Non-pigmented ciliary epithelial cell (primary cell): Measurements from ENCODE around the gene MYO16.
"Not testable (repeated sequence)": the region's sequence is repeated elsewhere in the genome, so short reads cannot be mapped to it uniquely, and the experiment has no call there.

Experiments used
- DNase-seq: peaks from one replicate; pipeline ENCODE4 v3.0.0-alpha.2; 2010; ENCODE audit warnings: low read depth

The MYO16 gene

DNA sequence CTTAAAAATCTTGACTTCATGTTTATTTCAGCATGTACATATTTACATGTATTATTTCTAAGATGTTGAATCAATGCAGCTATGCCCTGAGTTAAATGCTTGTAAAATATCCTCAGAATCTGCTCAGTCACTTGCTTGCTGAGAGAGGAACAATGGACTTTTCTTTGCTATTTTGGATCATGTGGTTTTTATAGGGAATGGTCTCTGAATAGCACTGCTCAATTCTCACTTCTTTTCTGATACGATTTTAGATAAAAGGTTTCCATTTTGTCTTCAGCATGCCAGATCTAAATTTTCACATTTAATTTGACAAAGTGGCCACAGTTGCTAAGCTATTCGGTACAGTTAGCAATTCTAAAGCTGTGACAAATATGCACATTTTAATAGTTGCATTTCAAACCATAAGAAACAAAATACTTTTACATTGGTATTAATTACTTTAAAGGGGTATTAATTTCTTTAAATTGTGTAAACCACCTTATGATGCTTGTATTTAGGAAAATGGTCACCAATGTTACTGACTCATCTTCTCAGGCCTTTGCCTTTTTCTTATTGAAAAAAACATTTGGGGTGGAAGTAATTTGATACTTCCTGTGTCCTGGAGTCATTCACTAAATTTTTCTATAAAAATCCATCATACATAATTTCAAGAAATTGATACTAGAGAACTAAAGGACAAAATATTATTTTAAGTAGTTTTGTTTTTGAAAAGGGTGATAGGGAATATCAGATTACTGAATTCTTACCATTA is 113.5 kb downstream of the MYO16 start:
- DNase-seq = no peak

DNA sequence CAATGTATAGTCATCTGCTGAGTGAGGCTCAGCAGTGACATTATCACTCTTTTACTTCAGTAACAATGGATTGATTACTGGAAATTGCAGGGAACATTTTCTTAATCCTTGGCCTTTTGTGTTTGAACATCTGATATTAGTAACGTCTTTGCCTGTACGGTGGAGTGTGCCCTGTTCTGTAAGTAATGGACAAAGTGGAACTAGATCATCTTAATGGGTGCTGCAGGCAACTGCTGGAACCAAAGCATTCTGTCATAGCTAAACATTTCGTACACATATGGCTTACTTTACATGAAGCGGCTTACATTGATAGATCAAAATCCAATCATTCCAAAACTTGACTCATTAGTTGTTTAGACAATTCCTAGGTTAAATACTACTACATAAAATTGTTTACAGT is 114.1 kb downstream of the MYO16 start:
- DNase-seq = no peak

DNA sequence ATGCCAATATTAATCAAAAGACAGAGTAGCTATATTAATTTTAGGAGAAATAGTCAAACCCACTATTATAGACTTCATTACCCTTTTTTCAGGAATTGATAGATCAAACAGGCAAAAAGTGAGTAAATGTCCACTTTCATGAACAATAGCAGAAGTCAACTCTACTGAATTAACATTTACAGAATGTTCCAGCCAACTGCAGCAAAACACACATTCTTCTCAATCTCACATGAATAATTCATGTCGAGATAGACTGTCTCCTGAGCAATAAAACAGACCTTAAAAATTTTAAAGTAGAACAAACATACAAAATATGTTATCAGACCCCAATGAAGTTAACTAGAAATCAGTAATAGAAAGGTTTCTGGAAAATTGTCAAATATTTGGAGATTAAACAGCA is 118.4 kb downstream of the MYO16 start:
- no peak for DNase-seq

DNA sequence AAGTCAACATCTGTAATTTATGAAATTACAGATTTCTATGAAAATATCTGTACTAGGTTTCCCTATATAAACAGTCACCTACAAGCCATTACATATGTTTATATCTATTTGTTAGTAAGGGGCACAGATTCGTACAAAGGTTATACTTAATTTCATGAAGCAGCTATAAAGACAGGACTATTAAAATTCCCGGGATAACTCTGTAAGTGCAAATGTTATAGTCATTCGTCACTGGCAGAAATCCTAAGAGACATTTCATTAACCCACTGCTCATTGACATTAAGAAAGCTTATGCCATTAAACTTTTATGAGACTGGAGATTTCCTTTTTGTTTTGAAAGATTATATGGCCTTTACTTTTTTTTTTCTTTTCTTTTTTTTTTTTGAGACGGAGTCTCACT is 122.9 kb downstream of the MYO16 start:
- DNase-seq = no peak

DNA sequence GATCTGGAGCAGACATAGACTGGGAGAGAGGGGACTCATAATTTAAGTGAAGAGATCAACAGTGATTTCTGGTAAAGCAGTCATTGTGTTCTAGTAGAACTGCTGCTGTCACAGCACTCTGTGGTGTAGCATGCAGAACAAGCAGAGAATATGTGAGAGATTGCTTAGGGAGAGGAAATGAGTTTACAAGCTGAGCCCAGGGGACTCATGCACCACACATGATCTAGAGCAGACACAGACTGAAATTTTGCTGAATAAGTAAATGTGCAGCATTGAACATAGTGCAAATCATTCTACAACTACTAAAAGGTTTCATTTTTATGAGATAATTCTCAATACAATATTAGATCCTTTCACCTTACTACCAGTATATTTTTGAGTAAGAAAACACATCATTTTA is 125.7 kb downstream of the MYO16 start:
- DNase-seq = no peak

DNA sequence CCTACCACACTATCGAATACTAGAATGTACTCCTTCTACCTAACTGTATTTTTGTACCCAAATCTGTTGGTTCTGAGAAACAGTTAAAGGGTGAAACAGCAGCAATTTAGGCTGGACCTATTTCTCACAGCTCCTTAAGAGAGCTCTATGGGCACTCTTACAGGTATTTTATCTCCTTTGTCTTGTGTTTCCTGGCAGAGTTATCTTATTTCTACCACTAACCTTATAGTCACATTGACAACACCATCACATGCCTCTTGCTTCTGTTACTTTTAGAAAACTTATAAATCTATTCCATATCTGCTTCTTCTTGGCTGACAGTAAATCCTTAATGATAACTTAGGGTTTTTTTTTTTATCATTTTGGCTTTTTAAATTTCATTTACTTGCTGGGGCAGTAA is 130.7 kb downstream of the MYO16 start:
- no peak for DNase-seq

DNA sequence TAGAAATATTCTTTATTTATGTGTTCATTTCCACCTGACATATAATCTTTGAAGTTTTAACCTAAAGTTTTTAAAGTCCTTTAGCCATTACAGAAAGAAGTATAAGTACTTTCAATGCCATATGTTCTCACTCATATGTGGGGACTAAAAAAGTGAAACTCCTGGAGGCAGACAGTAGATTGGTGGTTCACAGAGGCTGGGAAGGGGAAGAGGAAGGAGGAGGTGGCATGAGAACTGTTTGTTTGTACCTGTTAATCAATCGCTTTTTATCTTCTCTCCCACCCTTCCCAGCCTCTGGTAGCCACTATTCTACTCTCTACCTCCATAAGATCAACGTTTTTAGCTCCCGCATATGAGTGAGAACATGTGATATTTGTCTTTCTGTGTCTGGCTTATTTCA is 131.1 kb downstream of the MYO16 start:
- DNase-seq = no peak

GRCh38 chr13:108768035-108768434 is 138.6 kb downstream of the MYO16 start:
- no peak for DNase-seq

- DNase-seq = peak; percentile 41
These were observed 140.0 kb downstream of the MYO16 start for GRCh38 chr13:108769213-108770070.

DNA sequence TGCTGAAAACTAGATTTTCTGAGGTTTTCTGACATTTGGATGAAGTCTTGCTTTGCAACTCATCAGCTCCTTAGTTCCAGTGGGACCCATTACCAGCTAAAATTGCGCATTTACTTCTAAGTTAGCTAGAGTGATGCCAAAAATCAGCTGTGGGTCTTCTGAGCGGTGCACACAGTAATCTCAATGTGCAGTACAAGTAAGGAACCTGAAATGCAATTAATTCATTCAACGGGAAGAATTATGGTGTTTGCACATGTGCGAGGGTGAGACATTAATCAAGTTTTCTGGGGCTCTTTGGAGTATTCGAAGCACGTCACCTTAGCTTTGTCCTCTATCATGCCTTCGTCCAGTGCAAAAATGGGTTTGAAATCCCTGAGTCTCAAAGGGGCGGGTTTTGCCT is 146.2 kb downstream of the MYO16 start:
- DNase-seq = no peak

GRCh38 chr13:108776650-108777049 is 147.2 kb downstream of the MYO16 start:
- no peak for DNase-seq

DNA sequence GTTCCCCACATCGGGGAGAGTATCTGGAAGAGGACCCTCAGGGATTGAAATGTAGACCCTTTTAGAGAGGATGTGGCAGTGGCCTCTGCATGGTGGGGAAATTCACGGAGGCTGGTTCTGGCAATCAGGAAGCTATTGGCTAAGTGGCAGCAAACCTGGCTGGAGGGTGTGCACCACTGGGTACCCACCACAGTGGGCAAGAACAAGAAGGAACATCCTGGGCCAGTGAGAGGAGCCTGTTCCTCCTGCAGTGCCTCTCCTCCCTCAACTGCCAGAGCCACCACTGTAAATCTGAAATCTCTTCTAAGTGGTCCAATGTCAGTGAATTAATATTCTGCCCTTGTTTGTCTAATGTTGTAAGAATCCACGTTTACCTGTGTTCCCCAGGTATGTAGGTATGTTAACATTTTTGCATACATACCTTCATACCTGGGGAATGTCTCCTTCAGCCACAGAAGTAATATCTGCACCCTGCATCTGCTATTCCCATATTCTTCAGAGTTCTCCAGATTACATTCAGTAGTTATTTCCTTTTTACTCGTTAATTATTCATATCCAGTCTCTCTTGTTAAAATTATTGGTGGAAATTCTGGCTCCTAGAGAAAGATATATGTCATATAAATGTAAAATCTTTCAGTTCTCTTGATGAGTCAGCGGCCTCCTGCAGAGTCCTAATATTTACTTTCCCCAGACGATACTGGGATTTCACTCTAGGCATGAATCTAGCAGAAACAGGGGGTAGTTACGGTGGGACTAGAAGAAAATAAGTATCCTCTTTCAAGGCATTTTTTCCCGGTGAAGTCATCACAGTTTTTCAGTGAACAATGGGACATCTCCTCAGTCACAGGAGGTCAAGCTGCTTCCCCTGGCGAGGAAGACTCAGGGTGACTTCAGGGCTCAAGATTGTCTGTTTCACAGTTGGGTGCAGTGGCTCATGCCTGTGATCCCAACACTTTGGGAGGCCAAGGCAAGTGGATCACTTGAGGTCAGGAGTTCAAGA is 148.3 kb downstream of the MYO16 start:
- DNase-seq = peak; percentile 60

DNA sequence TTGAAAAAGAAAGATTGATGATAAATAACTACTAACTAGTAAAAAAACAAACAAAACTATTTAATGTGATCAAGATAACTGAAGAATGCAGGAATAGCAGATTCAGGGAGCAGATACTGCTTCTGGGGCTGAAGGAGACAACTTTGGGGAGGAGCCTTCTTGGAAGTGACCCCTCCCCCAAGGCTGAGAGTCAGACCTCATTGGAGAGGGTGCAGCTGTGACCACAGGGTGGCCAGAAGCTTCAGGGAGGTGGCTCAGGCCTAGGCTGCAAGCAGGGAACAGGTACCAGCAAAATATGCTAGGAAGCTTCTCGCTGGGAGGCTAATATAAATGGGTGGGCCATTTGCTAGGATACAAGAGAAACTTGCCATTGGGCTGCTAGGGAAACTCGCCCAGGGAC is 149.9 kb downstream of the MYO16 start:
- no peak for DNase-seq

DNA sequence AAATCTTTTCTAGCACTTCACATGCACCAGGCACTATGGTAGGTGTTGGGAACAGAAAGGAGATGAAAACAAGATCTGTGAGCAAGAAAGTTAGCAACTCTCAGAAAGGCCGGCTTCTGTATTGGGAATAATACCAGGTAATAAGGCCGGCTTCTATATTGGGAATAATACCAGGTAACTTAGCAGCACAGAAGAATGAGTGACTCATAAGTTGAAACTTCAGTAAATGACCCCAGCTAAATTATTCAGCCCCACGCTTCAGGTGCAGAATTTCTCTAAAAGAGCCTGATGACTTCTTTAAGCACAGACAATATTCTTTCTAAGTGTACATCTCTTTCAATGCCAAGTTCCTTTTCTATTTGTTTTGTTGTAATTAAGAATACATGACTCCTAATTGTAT is 151.3 kb downstream of the MYO16 start:
- DNase-seq = no peak

- no peak for DNase-seq
These were observed 151.9 kb downstream of the MYO16 start for GRCh38 chr13:108781312-108781711.

- not testable (repeated sequence) for DNase-seq
These were observed 153.1 kb downstream of the MYO16 start for GRCh38 chr13:108782480-108782879.

DNA sequence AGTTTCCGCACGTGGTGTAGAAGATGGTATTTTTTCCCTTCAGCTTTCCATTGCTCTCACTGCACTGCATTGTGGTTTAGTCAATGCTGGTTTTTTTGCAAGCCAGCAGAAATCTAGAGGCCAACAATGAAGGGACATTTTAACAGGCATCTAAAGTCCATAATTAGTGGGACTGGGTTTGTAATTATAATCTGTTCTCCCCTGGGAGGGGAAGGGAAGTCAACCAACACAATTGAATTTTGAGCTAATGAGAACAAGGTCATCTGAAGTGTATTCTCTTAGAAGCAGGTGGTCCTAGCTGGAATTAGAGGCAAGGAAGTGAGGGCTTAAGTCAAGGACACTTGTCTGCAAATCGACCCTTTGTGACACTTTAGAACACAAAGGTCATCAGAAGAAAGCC is 156.4 kb downstream of the MYO16 start:
- DNase-seq = no peak

DNA sequence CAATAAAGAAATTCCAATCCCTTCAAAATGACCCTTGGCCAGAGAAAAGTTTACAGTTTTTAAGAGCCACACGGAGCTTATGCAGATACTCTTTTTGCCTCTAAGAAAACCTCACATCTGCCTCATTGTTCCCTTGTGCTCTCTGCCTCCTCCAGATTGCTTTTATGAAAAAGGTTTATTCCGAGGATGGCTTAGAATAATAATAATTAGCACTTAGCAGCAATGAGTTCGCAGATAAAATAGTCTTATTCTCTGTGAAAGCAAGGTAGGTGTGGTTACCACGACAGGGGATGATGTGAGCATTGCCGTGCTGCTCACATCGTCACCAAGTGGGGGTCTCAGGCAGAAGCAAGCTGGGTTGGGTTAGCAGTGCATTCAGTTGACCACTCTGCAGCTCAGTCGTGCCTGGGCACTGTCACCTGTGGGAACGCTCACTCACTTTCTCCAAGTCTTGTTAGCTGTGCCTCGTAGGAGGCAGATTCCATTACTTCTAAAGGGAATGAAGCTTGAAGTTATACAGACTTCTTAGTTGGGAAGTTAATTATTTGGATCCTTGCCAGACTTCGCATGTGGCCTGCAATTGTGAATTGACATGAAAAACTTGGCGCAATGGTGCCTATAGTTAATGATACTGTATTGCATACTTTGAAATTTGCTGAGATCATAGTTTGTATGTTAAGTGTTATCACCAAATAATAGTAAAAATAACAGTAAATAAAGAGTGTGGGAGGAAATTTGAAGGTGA is 157.2 kb downstream of the MYO16 start:
- DNase-seq = no peak

DNA sequence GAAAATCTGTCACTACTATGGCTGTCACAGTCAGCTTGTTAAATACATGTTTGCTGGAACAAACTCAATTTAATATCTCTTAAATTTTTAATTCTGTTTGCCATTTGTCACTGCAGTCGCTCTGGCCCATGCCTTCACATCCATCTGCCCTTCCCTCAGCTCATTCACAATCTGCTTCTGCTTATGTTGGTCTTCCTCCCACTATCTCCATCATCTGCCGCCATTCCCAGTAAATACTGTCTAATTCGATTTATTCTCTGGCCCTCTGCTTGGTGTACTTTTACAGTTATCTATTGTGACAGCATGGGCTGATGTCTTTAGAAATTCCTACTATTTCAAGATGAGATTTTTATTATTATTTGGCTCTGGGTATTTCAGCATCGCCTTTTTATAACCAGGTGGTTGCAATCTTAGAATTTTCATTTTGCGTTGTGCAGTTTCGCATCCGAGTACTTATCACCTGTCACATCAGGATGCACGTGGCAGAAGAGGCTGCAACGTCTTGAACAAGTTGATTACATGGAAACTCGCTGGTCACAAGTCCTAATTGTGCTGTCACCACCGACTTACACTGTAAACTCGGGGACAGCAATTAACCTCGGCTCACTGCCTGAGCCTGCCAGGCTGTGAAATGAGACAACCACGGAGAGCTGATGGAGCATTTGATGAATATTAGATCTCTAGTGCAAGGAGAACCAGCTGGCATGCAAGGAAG is 158.4 kb downstream of the MYO16 start:
- no peak for DNase-seq

- no peak for DNase-seq
These were observed 160.1 kb downstream of the MYO16 start for GRCh38 chr13:108789476-108789875.

- DNase-seq = no peak
These were observed 166.4 kb downstream of the MYO16 start for GRCh38 chr13:108795841-108796240.
